Measurements from ENCODE around the gene ZNF615.
"Not testable (repeated sequence)": the region's sequence is repeated elsewhere in the genome, so short reads cannot be mapped to it uniquely, and the experiment has no call there.

The ZNF615 gene

GRCh38 chr19:51980116-51980736 is 27.8 kb downstream of the ZNF615 start:
- no peak for DNase-seq

DNA sequence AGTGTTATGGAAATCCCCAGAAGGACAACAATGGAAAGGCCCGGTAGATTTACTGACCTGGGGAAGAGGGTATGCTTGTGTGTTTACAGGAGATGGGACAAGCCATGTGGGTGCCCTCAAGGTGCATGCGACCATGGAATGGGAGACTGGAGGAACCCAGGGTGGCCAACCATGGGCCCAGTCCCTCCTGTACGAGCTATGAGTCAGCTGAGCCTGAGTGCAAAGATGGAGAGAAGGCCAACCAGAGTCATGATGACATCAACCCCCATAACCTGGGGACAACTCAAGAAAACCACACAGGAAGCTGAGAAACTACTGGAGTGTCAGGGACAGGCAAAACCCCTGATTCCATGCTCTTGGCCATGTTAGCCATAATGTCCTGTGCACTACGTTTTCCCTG is 29.1 kb downstream of the ZNF615 start:
- DNase-seq, result no peak

DNA sequence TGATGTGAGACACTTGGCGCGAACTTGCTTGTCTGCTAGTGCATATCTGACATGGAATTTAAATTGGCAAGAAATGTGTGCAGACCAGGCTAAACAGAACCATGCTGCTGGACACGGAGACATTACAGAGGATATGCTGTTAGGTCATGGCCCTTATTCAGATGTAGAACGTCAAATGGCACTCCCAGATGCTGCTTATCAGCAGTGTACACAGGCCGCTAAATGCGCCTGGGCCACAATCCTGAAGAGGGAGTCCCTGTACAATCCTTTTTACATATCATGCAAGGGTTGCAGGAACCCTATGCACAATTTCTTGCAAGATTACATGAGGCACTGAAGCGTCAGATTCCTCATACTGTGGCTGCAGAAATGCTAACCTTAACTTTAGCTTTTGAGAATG is 30.7 kb downstream of the ZNF615 start:
- no peak for DNase-seq

- DNase-seq, result no peak
Observed at GRCh38 chr19:51976852-51977251, 31.2 kb downstream of the ZNF615 start.

DNA sequence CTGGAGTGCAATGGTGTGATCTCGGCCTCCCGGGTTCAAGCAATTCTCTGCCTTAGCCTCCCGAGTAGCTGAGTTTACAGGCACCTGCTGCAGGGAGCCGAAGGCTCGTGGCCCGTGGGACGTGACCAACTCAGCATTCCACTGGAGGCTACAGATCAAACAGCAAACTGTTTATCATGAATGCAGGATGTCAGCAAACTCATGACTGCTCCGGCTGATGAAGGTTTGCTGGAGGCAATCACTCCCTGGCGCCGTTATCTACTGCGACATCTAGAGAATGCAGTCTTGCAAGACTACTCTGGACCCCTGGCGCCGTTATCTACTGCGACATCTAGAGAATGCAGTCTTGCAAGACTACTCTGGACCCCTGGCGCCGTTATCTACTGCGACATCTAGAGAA is 32.2 kb downstream of the ZNF615 start:
- DNase-seq, result not testable (repeated sequence)

GRCh38 chr19:51971624-51972023 is 36.4 kb downstream of the ZNF615 start:
- no peak for DNase-seq

DNA sequence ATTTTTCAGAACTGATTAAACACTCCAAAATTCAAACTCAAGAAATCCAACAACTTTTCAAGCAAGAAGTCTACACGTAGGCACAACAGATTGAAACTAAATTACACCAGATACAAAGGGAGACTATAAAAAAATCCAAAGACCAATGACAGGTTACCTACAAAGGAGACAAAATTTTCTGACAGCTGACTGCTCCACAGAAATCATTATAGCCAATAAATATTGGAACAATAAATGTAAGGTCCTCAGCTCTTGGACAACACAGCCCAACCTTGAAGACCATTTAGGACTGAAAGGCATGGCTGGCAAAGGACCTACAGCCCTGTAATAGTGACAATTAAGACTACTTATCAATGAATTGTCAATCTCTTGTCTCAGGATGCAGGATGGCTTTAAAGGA is 37.3 kb downstream of the ZNF615 start:
- DNase-seq, result no peak

GRCh38 chr19:51965583-51965982 is 42.4 kb downstream of the ZNF615 start:
- no peak for DNase-seq

DNA sequence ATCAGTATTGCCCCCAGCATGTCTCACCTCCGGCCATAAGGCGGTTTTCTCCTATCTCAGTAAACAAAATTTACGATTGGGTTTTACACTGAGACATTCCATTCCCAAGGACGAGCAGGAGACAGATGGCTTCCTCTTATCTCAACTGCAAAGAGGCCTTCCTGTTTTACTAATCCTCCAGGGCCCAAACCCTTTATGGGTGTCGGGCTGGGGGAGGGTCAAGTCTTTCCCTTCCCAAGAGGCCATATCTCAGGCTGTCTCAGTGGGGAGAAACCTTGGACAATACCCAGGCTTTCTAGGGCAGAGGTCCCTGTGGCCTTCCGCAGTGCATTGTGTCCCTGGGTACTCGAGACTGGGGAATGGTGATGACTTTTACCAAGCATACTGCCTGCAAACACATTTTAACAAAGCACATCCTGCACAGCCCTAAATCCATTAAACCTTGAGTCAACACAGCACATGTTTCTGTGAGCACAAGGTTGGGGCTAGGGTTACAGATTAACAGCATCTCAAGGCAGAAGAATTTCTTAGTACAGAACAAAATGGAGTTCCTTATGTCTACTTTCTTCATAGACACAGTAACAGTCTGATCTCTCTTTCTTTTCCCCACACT is 47.3 kb downstream of the ZNF615 start:
- not testable (repeated sequence) for DNase-seq

DNA sequence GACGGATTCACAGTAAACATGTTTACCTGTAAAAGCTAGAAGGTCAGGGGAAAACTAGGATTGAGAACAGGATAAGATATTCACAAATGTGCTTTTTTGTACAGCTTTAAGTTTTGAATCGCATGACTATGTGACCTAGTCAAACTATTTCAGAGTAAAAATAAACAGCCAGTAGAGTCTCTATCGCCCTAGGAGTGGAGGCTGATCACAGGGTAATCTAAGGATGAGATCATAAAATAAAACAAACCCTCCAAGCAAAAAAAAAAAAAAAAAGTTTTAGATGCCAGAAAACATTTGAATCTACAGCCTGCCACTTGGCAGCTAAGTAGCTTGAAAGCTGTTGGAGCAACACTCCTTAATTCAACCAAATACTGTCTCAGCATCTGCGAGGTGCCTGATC is 48.2 kb downstream of the ZNF615 start:
- no peak for DNase-seq

DNA sequence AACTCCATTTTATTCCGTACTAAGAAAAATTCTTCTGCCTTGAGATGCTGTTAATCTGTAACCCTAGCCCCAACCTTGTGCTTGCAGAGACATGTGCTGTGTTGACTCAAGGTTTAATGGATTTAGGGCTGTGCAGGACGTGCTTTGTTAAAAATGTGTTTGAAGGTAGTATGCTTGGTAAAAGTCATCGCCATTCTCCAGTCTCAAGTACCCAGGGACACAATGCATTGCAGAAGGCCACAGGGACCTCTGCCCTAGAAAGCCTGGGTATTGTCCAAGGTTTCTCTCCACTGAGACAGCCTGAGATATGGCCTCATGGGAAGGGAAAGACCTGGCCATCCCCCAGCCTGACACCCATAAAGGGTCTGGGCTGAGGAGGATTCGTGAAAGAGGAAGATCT is 50.2 kb downstream of the ZNF615 start:
- DNase-seq, result not testable (repeated sequence)

- no peak for DNase-seq
Observed at GRCh38 chr19:51948975-51949374, 59.0 kb downstream of the ZNF615 start.

DNA sequence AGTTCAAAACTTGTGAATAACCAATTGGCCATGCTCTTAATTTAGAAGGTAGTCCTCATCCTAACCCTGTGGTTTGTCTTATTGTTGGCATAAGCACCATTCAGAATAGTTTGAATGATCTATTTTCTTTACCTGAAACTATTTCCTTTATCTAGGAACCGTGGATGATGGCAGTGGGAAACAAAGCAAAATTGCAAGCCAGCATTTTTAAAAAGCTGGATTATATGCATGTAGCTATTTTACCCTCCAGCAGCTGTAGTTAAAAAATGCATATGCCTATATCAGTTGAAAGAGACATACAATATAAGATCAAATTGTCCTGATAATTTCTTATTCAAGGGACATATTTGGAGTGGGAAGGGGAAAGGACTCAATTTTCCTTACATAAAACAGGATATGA is 61.4 kb downstream of the ZNF615 start:
- DNase-seq, result no peak

- DNase-seq, result no peak
Observed at GRCh38 chr19:51944798-51945552, 63.0 kb downstream of the ZNF615 start.
